Osteocyte (in vitro differentiated cells): ENCODE measurements around the gene TKFC. TPM values are rescaled to one million over a fixed set of nuclear protein-coding genes. Genes with fewer than 3 reads are reported as not detected.

Experiments used
- DNase-seq: peaks from one replicate; pipeline ENCODE4 v3.0.0; 2021; ENCODE audit warnings: mixed read lengths; ENCODE audit not compliant: unreplicated experiment; ENCODE audit errors: extremely low spot score
- H3K27ac Mint-ChIP-seq: one replicate; pipeline ENCODE4 v1.8.0; 2021; ENCODE audit warnings: mild to moderate bottlenecking, mixed read lengths; ENCODE audit not compliant: unreplicated experiment
- H3K27me3 Mint-ChIP-seq: one replicate; pipeline ENCODE4 v1.8.0; 2021; ENCODE audit warnings: mixed read lengths; ENCODE audit not compliant: unreplicated experiment
- H3K36me3 Mint-ChIP-seq: one replicate; pipeline ENCODE4 v1.8.0; 2021; ENCODE audit warnings: mixed read lengths; ENCODE audit not compliant: unreplicated experiment
- H3K4me1 Mint-ChIP-seq: one replicate; pipeline ENCODE4 v1.8.0; 2021; ENCODE audit warnings: mixed read lengths; ENCODE audit not compliant: unreplicated experiment
- H3K4me3 Mint-ChIP-seq: one replicate; pipeline ENCODE4 v1.8.0; 2021; ENCODE audit warnings: mild to moderate bottlenecking, moderate library complexity, mixed read lengths; ENCODE audit not compliant: unreplicated experiment
- H3K9me3 Mint-ChIP-seq: one replicate; pipeline ENCODE4 v1.8.0; 2021; ENCODE audit warnings: mixed read lengths; ENCODE audit not compliant: unreplicated experiment
- CTCF ChIP-seq: fragments of 200-600 bp; sonication (generic); IDR thresholded peaks from 2 replicates; pipeline ENCODE4 v1.5.0; 2021; ENCODE audit warnings: antibody characterized with exemption, mild to moderate bottlenecking, moderate library complexity
- total RNA-seq: library from RNA; stranded (reverse); gene quantifications from 2 replicates; pipeline ENCODE4 v1.2.1, GENCODE V29; 2021

The TKFC gene
- total RNA-seq, 1 donor from 2014 or later, result 41.7 TPM

GRCh38 chr11:61368646-61369045, 35.6 kb downstream of the TKFC start:
- H3K4me1 Mint-ChIP-seq, result peaks cover 14% of the 10 kb centered on the region
- peaks cover 30% of the 10 kb centered on the region for H3K36me3 Mint-ChIP-seq
- no peaks in the 10 kb centered on the region for H3K27me3 Mint-ChIP-seq
- no peak for TF ChIP-seq CTCF
- no peak overlapping the region for H3K4me3 Mint-ChIP-seq
- DNase-seq, result no peak
- no peaks in the 10 kb centered on the region for H3K9me3 Mint-ChIP-seq
- no peak overlapping the region for H3K27ac Mint-ChIP-seq

- Mint-ChIP-seq H3K27me3 (no peaks in the 10 kb centered on the region), H3K9me3 (no peaks in the 10 kb centered on the region), H3K36me3 (peaks cover 30% of the 10 kb centered on the region), H3K27ac (peak overlapping the region; percentile 45), H3K4me3 (no peak overlapping the region), H3K4me1 (peaks cover 13% of the 10 kb centered on the region)
- no peak for DNase-seq
- TF ChIP-seq CTCF, result no peak
Observed at GRCh38 chr11:61369372-61370348, 36.6 kb downstream of the TKFC start.

GRCh38 chr11:61370349-61371005, 37.4 kb downstream of the TKFC start:
- H3K4me1 Mint-ChIP-seq, result peaks cover 12% of the 10 kb centered on the region
- no peak overlapping the region for H3K27ac Mint-ChIP-seq
- DNase-seq, result no peak
- H3K36me3 Mint-ChIP-seq, result peaks cover 31% of the 10 kb centered on the region
- no peak overlapping the region for H3K4me3 Mint-ChIP-seq
- TF ChIP-seq CTCF, result no peak
- H3K9me3 Mint-ChIP-seq, result no peaks in the 10 kb centered on the region
- no peaks in the 10 kb centered on the region for H3K27me3 Mint-ChIP-seq

- H3K4me3 Mint-ChIP-seq, result no peak overlapping the region
- no peak overlapping the region for H3K27ac Mint-ChIP-seq
- H3K36me3 Mint-ChIP-seq, result peaks cover 28% of the 10 kb centered on the region
- no peak for TF ChIP-seq CTCF
- H3K27me3 Mint-ChIP-seq, result no peaks in the 10 kb centered on the region
- peaks cover 2% of the 10 kb centered on the region for H3K4me1 Mint-ChIP-seq
- no peak for DNase-seq
- H3K9me3 Mint-ChIP-seq, result no peaks in the 10 kb centered on the region
Observed at GRCh38 chr11:61372659-61373420, 39.8 kb downstream of the TKFC start.
